Mesenchymal stem cell (in vitro differentiated cells and primary cell): ENCODE data around the gene TXNDC16.

Experiments used
- DNase-seq: peaks from one replicate; pipeline ENCODE4 v3.0.0-alpha.2; 2013
- H2AFZ ChIP-seq: one replicate; pipeline ENCODE4 v1.6.1; 2013; ENCODE audit warnings: low read depth, mild to moderate bottlenecking, control low read depth, inconsistent platforms, low read length, moderate library complexity
- H2AK5ac ChIP-seq: 2 replicates; pipeline ENCODE4 v1.6.1; 2013; ENCODE audit warnings: low read length, moderate library complexity, mild to moderate bottlenecking, inconsistent platforms; ENCODE audit not compliant: severe bottlenecking
- H2BK120ac ChIP-seq: one replicate; pipeline ENCODE4 v1.6.1; 2013; ENCODE audit warnings: low read depth, mild to moderate bottlenecking, inconsistent platforms, low read length, moderate library complexity
- H2BK12ac ChIP-seq, 2 experiments: one replicate each; pipeline ENCODE4 v1.6.1; 2013; ENCODE audit warnings: inconsistent platforms in 2 of 2, low read length in 2 of 2, mild to moderate bottlenecking in 2 of 2, moderate library complexity in 2 of 2, control low read depth in 1 of 2
- H2BK15ac ChIP-seq: one replicate; pipeline ENCODE4 v1.6.1; 2013; ENCODE audit warnings: mild to moderate bottlenecking, low read depth, inconsistent platforms; ENCODE audit not compliant: poor library complexity, severe bottlenecking
- H2BK5ac ChIP-seq: 2 replicates; pipeline ENCODE4 v1.6.1; 2013; ENCODE audit warnings: low read depth, mild to moderate bottlenecking, low read length, control low read depth, inconsistent platforms; ENCODE audit not compliant: poor library complexity, severe bottlenecking
- H3K14ac ChIP-seq, 2 experiments: one replicate each; pipeline ENCODE4 v1.6.1; 2013; ENCODE audit warnings: inconsistent platforms in 2 of 2, low read length in 2 of 2, control low read depth in 1 of 2, mild to moderate bottlenecking in 1 of 2, moderate library complexity in 1 of 2
- H3K18ac ChIP-seq, 2 experiments: one replicate each; pipeline ENCODE4 v1.6.1; 2013; ENCODE audit warnings: inconsistent platforms in 2 of 2, low read length in 2 of 2, control low read depth in 1 of 2, low read depth in 1 of 2, mild to moderate bottlenecking in 1 of 2
- H3K23ac ChIP-seq, 2 experiments: one replicate each; pipeline ENCODE4 v1.6.1; 2013; ENCODE audit warnings: inconsistent platforms in 2 of 2, low read length in 2 of 2, mild to moderate bottlenecking in 2 of 2, moderate library complexity in 2 of 2, control low read depth in 1 of 2
- H3K27ac ChIP-seq: 2 replicates; pipeline ENCODE4 v1.5.1; 2013; ENCODE audit warnings: mild to moderate bottlenecking, moderate library complexity, low read length, control low read depth, inconsistent platforms; ENCODE audit not compliant: poor library complexity, severe bottlenecking
- H3K27me3 ChIP-seq, 2 experiments: 2 replicates each; pipeline versions ENCODE4 v1.6.1 to v1.7.0; 2013; ENCODE audit warnings: low read length in 2 of 2, mild to moderate bottlenecking in 2 of 2, moderate library complexity in 2 of 2, control low read depth in 1 of 2, inconsistent platforms in 1 of 2; ENCODE audit not compliant: control insufficient read depth in 1 of 2, insufficient read depth in 1 of 2
- H3K36me3 ChIP-seq, 2 experiments: 2 replicates each; pipeline versions ENCODE4 v1.6.1 to v1.7.0; 2013; ENCODE audit warnings: low read length in 2 of 2, control low read depth in 1 of 2, inconsistent platforms in 1 of 2, low read depth in 1 of 2, mild to moderate bottlenecking in 1 of 2; ENCODE audit not compliant: insufficient read depth in 2 of 2, control insufficient read depth in 1 of 2
- H3K4ac ChIP-seq, 2 experiments: one replicate each; pipeline ENCODE4 v1.6.1; 2013; ENCODE audit warnings: inconsistent platforms in 2 of 2, low read length in 2 of 2, mild to moderate bottlenecking in 2 of 2, moderate library complexity in 2 of 2, control low read depth in 1 of 2, low read depth in 1 of 2
- H3K4me1 ChIP-seq: 2 replicates; pipeline ENCODE4 v1.6.1; 2013; ENCODE audit warnings: low read depth, low read length, control low read depth; ENCODE audit not compliant: control insufficient read depth, insufficient read depth
- H3K4me2 ChIP-seq: 2 replicates; pipeline ENCODE4 v1.6.1; 2013; ENCODE audit warnings: low read length, mild to moderate bottlenecking, inconsistent platforms; ENCODE audit not compliant: poor library complexity, severe bottlenecking
- H3K4me3 ChIP-seq, 2 experiments: 2 replicates each; pipeline versions ENCODE4 v1.5.1 to v1.7.0; 2013; ENCODE audit warnings: low read length in 2 of 2, mild to moderate bottlenecking in 2 of 2, control low read depth in 1 of 2, low read depth in 1 of 2; ENCODE audit not compliant: insufficient read depth in 1 of 2
- H3K79me1 ChIP-seq: replicated peaks from 2 replicates; pipeline ENCODE4 v1.6.1; 2013; ENCODE audit warnings: mild to moderate bottlenecking, control low read depth, low read length, inconsistent platforms; ENCODE audit not compliant: poor library complexity, severe bottlenecking
- H3K9ac ChIP-seq: 2 replicates; pipeline ENCODE4 v1.7.0; 2013; ENCODE audit warnings: mild to moderate bottlenecking, low read length, moderate library complexity
- H3K9me3 ChIP-seq: 2 replicates; pipeline ENCODE4 v1.7.0; 2013; ENCODE audit warnings: mild to moderate bottlenecking, low read length; ENCODE audit not compliant: control insufficient read depth
- H4K8ac ChIP-seq: one replicate; pipeline ENCODE4 v1.6.1; 2013; ENCODE audit warnings: inconsistent platforms, mild to moderate bottlenecking, low read length, moderate library complexity
- H4K91ac ChIP-seq: one replicate; pipeline ENCODE4 v1.6.1; 2013; ENCODE audit warnings: mild to moderate bottlenecking, low read length, inconsistent platforms
- WGBS: methylation state at CpG from one replicate; pipeline ENCODE4 v1.1.7; 2013; ENCODE audit warnings: mixed read lengths; 5-methylcytosine and 5-hydroxymethylcytosine counted together

TXNDC16 gene

GRCh38 chr14:52434955-52435354 is 117.3 kb downstream of the TXNDC16 start:
- Histone ChIP-seq H2BK12ac (no peak overlapping the region), H3K36me3 (no peaks in the 10 kb centered on the region), H2BK120ac (no peak overlapping the region), H3K9ac (no peak overlapping the region), H3K27me3 (no peaks in the 10 kb centered on the region), H4K91ac (no peak overlapping the region), H3K27ac (no peak overlapping the region), H3K14ac (no peak overlapping the region), H3K4me2 (no peak overlapping the region), H3K4ac (no peak overlapping the region), H3K4me1 (no peaks in the 10 kb centered on the region), H2BK5ac (no peak overlapping the region), H3K18ac (no peak overlapping the region), H3K79me1 (no peaks in the 10 kb centered on the region), H2AK5ac (no peak overlapping the region), H2AFZ (no peak overlapping the region), H3K9me3 (no peaks in the 10 kb centered on the region), H3K23ac (no peak overlapping the region), H2BK15ac (no peak overlapping the region), H4K8ac (no peak overlapping the region), H3K4me3 (no peak overlapping the region)
- DNase-seq = no peak
- WGBS = 100% methylated on average over 1 of the region's 1 CpG

- Histone ChIP-seq H2BK12ac (no peak overlapping the region), H3K9ac (no peak overlapping the region), H3K79me1 (no peaks in the 10 kb centered on the region), H3K4ac (no peak overlapping the region), H2BK15ac (no peak overlapping the region), H3K14ac (no peak overlapping the region), H2AFZ (no peak overlapping the region), H3K27me3 (no peaks in the 10 kb centered on the region), H3K36me3 (no peaks in the 10 kb centered on the region), H2AK5ac (no peak overlapping the region), H3K4me1 (no peaks in the 10 kb centered on the region), H3K27ac (no peak overlapping the region), H2BK120ac (no peak overlapping the region), H3K23ac (no peak overlapping the region), H3K4me2 (no peak overlapping the region), H2BK5ac (no peak overlapping the region), H3K4me3 (no peak overlapping the region), H3K9me3 (no peaks in the 10 kb centered on the region), H3K18ac (no peak overlapping the region), H4K8ac (no peak overlapping the region), H4K91ac (no peak overlapping the region)
- WGBS = no CpG with 5 or more reads among the region's 2 CpGs
- no peak for DNase-seq
These were observed 121.8 kb downstream of the TXNDC16 start for GRCh38 chr14:52430474-52430873.

- Histone ChIP-seq H3K9ac (no peak overlapping the region), H2BK120ac (no peak overlapping the region), H2BK5ac (no peak overlapping the region), H3K23ac (no peak overlapping the region), H3K18ac (no peak overlapping the region), H3K4me2 (no peak overlapping the region), H3K79me1 (no peaks in the 10 kb centered on the region), H4K8ac (no peak overlapping the region), H3K27me3 (no peaks in the 10 kb centered on the region), H3K14ac (no peak overlapping the region), H3K4ac (no peak overlapping the region), H2AK5ac (no peak overlapping the region), H3K4me3 (no peak overlapping the region), H3K27ac (no peak overlapping the region), H3K4me1 (no peaks in the 10 kb centered on the region), H2AFZ (no peak overlapping the region), H4K91ac (no peak overlapping the region), H3K9me3 (no peaks in the 10 kb centered on the region), H2BK15ac (no peak overlapping the region), H3K36me3 (no peaks in the 10 kb centered on the region), H2BK12ac (no peak overlapping the region)
- WGBS = 95% methylated on average over 2 of the region's 2 CpGs
- DNase-seq = no peak
These were observed 122.9 kb downstream of the TXNDC16 start for GRCh38 chr14:52429451-52429850.

GRCh38 chr14:52427460-52427859 is 124.8 kb downstream of the TXNDC16 start:
- Histone ChIP-seq H3K23ac (no peak overlapping the region), H3K18ac (no peak overlapping the region), H2AFZ (no peak overlapping the region), H4K91ac (no peak overlapping the region), H3K4me2 (no peak overlapping the region), H3K36me3 (no peaks in the 10 kb centered on the region), H2BK120ac (no peak overlapping the region), H3K27ac (no peak overlapping the region), H3K9me3 (no peaks in the 10 kb centered on the region), H3K14ac (no peak overlapping the region), H3K79me1 (no peaks in the 10 kb centered on the region), H2AK5ac (no peak overlapping the region), H4K8ac (no peak overlapping the region), H2BK12ac (no peak overlapping the region), H3K9ac (no peak overlapping the region), H2BK5ac (no peak overlapping the region), H3K4me1 (no peaks in the 10 kb centered on the region), H3K4ac (no peak overlapping the region), H3K4me3 (no peak overlapping the region), H2BK15ac (no peak overlapping the region), H3K27me3 (no peaks in the 10 kb centered on the region)
- WGBS = 86% methylated on average over 1 of the region's 1 CpG
- no peak for DNase-seq
